Esophagus squamous epithelium (tissue), 4 donors: Measurements from ENCODE around the gene KRTAP5-11.

Experiments
- POLR2A ChIP-seq, 4 donors: fragments of 450-650 bp; IDR thresholded peaks; one replicate each; pipeline ENCODE4 v1.6.1; 2017; ENCODE audit warnings: antibody characterized with exemption in 4 of 4, mild to moderate bottlenecking in 4 of 4, moderate library complexity in 3 of 4
- TF ChIP-seq, protein P1 (sequence below), 6 experiments: fragments of 450-650 bp in 4 of 6; fragments of 200-600 bp in 2 of 6; sonication (generic) in 2 of 6; IDR thresholded peaks; one replicate each; pipeline ENCODE4 v1.5.1; 2016 to 2019; ENCODE audit warnings: antibody characterized with exemption in 6 of 6, mild to moderate bottlenecking in 4 of 6, moderate library complexity in 4 of 6

- TF ChIP-seq POLR2A (IDR thresholded peaks at IDR 0.05) = no peak
- TF ChIP-seq, protein P1, sequence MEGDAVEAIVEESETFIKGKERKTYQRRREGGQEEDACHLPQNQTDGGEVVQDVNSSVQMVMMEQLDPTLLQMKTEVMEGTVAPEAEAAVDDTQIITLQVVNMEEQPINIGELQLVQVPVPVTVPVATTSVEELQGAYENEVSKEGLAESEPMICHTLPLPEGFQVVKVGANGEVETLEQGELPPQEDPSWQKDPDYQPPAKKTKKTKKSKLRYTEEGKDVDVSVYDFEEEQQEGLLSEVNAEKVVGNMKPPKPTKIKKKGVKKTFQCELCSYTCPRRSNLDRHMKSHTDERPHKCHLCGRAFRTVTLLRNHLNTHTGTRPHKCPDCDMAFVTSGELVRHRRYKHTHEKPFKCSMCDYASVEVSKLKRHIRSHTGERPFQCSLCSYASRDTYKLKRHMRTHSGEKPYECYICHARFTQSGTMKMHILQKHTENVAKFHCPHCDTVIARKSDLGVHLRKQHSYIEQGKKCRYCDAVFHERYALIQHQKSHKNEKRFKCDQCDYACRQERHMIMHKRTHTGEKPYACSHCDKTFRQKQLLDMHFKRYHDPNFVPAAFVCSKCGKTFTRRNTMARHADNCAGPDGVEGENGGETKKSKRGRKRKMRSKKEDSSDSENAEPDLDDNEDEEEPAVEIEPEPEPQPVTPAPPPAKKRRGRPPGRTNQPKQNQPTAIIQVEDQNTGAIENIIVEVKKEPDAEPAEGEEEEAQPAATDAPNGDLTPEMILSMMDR (IDR thresholded peaks at IDR 0.05) = no peak
Measured at GRCh38 chr11:71556018-71556417, 26.7 kb downstream of the KRTAP5-11 start.
